Measurements from ENCODE around the gene BTBD17.

GRCh38 chr17:74337834-74338500 lies 23.7 kb downstream of the BTBD17 start:
- TF ChIP-seq, protein P1, sequence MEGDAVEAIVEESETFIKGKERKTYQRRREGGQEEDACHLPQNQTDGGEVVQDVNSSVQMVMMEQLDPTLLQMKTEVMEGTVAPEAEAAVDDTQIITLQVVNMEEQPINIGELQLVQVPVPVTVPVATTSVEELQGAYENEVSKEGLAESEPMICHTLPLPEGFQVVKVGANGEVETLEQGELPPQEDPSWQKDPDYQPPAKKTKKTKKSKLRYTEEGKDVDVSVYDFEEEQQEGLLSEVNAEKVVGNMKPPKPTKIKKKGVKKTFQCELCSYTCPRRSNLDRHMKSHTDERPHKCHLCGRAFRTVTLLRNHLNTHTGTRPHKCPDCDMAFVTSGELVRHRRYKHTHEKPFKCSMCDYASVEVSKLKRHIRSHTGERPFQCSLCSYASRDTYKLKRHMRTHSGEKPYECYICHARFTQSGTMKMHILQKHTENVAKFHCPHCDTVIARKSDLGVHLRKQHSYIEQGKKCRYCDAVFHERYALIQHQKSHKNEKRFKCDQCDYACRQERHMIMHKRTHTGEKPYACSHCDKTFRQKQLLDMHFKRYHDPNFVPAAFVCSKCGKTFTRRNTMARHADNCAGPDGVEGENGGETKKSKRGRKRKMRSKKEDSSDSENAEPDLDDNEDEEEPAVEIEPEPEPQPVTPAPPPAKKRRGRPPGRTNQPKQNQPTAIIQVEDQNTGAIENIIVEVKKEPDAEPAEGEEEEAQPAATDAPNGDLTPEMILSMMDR (IDR thresholded peaks at IDR 0.05) = no peak
- no peak for TF ChIP-seq POLR2A (IDR thresholded peaks at IDR 0.05)

Measured in esophagus squamous epithelium (tissue), 4 donors.